Stomach (tissue), 4 donors: ENCODE data around the gene DPF3.

ENCODE experiments used
- CTCF ChIP-seq, 7 experiments: fragments of 450-650 bp in 4 of 7; fragments of 200-600 bp in 3 of 7; sonication (generic) in 3 of 7; IDR thresholded peaks; one replicate each; pipeline ENCODE4 v1.5.1; 2016 to 2019; ENCODE audit warnings: antibody characterized with exemption in 7 of 7, control low read depth in 2 of 7, mild to moderate bottlenecking in 1 of 7
- EP300 ChIP-seq: sonication (generic); formaldehyde crosslinking; IDR thresholded peaks from one replicate; pipeline ENCODE4 v1.6.1; 2017; ENCODE audit warnings: antibody characterized with exemption
- POLR2A ChIP-seq, 4 donors: fragments of 450-650 bp; IDR thresholded peaks; one replicate each; pipeline ENCODE4 v1.6.1; 2016; ENCODE audit warnings: antibody characterized with exemption in 4 of 4, control low read depth in 2 of 4, mild to moderate bottlenecking in 1 of 4, moderate library complexity in 1 of 4

- TF ChIP-seq CTCF (IDR thresholded peaks at IDR 0.05) (no peak), POLR2A (IDR thresholded peaks at IDR 0.05) (no peak), EP300 (no peak)
Measured at GRCh38 chr14:72863216-72864006, 30.5 kb downstream of the DPF3 start.
